Heart left ventricle (tissue), 16 donors: ENCODE results near the gene B3GALNT1. TPM values are rescaled to one million over a fixed set of nuclear protein-coding genes. Genes with fewer than 3 reads are reported as not detected.

Source experiments
- ATAC-seq, 4 donors: fragments of 200-7000 bp; cut with Tn5 transposase; one replicate each; pipeline ENCODE4 v1.9.1; 2020 to 2022; ENCODE audit warnings: moderate library complexity in 4 of 4, mild to moderate bottlenecking in 3 of 4, moderate number of reproducible peaks in 1 of 4
- DNase-seq, 5 donors: peaks; one replicate each; pipeline ENCODE4 v3.0.0-alpha.2; 2020
- H3K27ac ChIP-seq, 12 donors: fragments of 200-600 bp; sonication (generic) in 4 of 12; one replicate each; pipeline versions ENCODE4 v1.5.0 to v1.8.0; 2016 to 2022; ENCODE audit warnings: mild to moderate bottlenecking in 2 of 12
- H3K27me3 ChIP-seq, 9 donors: fragments of 200-600 bp; sonication (generic) in 2 of 9; one replicate each; pipeline versions ENCODE4 v1.5.1 to v1.8.0; 2016 to 2022; ENCODE audit warnings: mild to moderate bottlenecking in 3 of 9
- H3K36me3 ChIP-seq, 9 donors: fragments of 200-600 bp; sonication (generic) in 2 of 9; one replicate each; pipeline versions ENCODE4 v1.5.0 to v1.8.0; 2018 to 2022; ENCODE audit warnings: mild to moderate bottlenecking in 2 of 9
- H3K4me1 ChIP-seq, 12 donors: fragments of 200-600 bp; sonication (generic) in 4 of 12; one replicate each; pipeline versions ENCODE4 v1.5.0 to v1.8.0; 2016 to 2022; ENCODE audit warnings: mild to moderate bottlenecking in 3 of 12
- H3K4me3 ChIP-seq, 12 donors: fragments of 200-600 bp; sonication (generic) in 4 of 12; one replicate each; pipeline versions ENCODE4 v1.5.0 to v1.8.0; 2017 to 2022; ENCODE audit warnings: mild to moderate bottlenecking in 9 of 12, moderate library complexity in 4 of 12
- H3K9me3 ChIP-seq, 12 donors: fragments of 200-600 bp; sonication (generic) in 4 of 12; one replicate each; pipeline versions ENCODE4 v1.5.0 to v1.8.0; 2016 to 2022; ENCODE audit warnings: mild to moderate bottlenecking in 1 of 12
- CTCF ChIP-seq, 12 donors: fragments of 200-600 bp; sonication (generic) in 4 of 12; IDR thresholded peaks; one replicate each; pipeline versions ENCODE4 v1.5.0 to v1.8.0; 2018 to 2022; ENCODE audit warnings: antibody characterized with exemption in 12 of 12, mild to moderate bottlenecking in 5 of 12
- POLR2A ChIP-seq, 2 donors: fragments of 450-650 bp; IDR thresholded peaks; one replicate each; pipeline ENCODE4 v1.6.1; 2017; ENCODE audit warnings: antibody characterized with exemption in 2 of 2, mild to moderate bottlenecking in 2 of 2, moderate library complexity in 2 of 2
- WGBS, 4 donors: extraction: QIAGEN DNeasy Blood & Tissue Kit in 2 of 4; methylation state at CpG; one replicate each; pipeline versions ENCODE4 v1.1.5 to v1.1.7; 2013 to 2018; 5-methylcytosine and 5-hydroxymethylcytosine counted together
- intact Hi-C, 10 donors: fragments of 100-400 bp; cut with DNase I; formaldehyde crosslinking; loops; one replicate each; pipeline versions ENCODE4 v1.11.1 to v1.14.2; 2022
- polyA plus RNA-seq, 2 donors: library from polyadenylated mRNA; stranded (reverse); fragments of 200-250 nt; gene quantifications; one replicate each; pipeline ENCODE4 v1.2.3, GENCODE V29; 2013
- total RNA-seq, 9 donors: library from RNA; depleted of rRNA in 2 of 9; stranded (reverse); fragments of >200 nt in 2 of 9; fragmentation: NEBNext Ultra II Directional in 3 of 9; extraction: Animal tissue kit (Norgen Biotek cat#: 25700) in 3 of 9; gene quantifications; one replicate each; pipeline versions ENCODE4 v1.1.0 to v1.2.4, GENCODE V29; 2016 to 2023
- donor health status: ischemic (EF 13 %, LVEDD 7.1; RV severe dilation, severe dysfunction).
- donor health status: healthy with polysubstance abuse.
- donor health status: DM: no; HTN: yes; CAD: no.
- donor health status: DM: no; HTN: no; CAD: no.
- donor health status: ischemic (EF 25% LVEDD 6.9; RV normal size, moderate dysfunction).
- donor health status: ischemic (EF 25% LVEDD 5.7; RV mildly dilated, moderate dysfunction).
- donor health status: healthy.
- donor health status: DM: yes; HTN: yes; CAD: no.
- donor health status: ischemic (EF 35%, LVEDD 5.7; RV mildly dilated, moderate dysfunction).
- donor health status: nonischemic (EF 11% LVEDD 7.7; RV severe dilation, severe dysfunction).
- donor health status: DM: yes; HTN: yes; CAD: no.
- donor health status: PGD.
- donor health status: ischemic (EF 29% LVEDD 5.4; RV normal size, mild dysfunction).
- donor health status: nonischemic (EF 23%, LVEDD 6.1; RV moderate dilation, normal function).

Gene B3GALNT1
- total and polyA plus RNA-seq, 11 donors, result 15.2 to 94.6 (median 63.3) TPM

- Histone ChIP-seq H3K4me1 (peaks cover 0 to 33% (median 10%) of the 10 kb centered on the region in 12 donors), H3K27me3 (no peaks in the 10 kb centered on the region), H3K9me3 (no peaks in the 10 kb centered on the region), H3K4me3 (no peak overlapping the region), H3K27ac (peak overlapping the region in 3 of 12 donors; percentile 14 to 74 (median 14)), H3K36me3 (peaks cover 0 to 9% (median 0%) of the 10 kb centered on the region in 9 donors)
- peak in 3 of 4 donors; percentile 35 to 72 (median 59) for ATAC-seq
- WGBS, 4 donors, result 65 to 75% (median 73%) methylated on average over 5 of the region's 5 CpGs
- no peak for TF ChIP-seq POLR2A (IDR thresholded peaks at IDR 0.05)
- no peak for DNase-seq
- intact Hi-C loops, result loop anchor here in 1 of 10 donors (10.0 kb wide), 1 partner anchor 345 kb away; no protein-coding TSS in a partner anchor
These were observed 35.5 kb downstream of the B3GALNT1 start for GRCh38 chr3:161069511-161070251.

- Histone ChIP-seq H3K4me3 (no peak overlapping the region), H3K9me3 (no peaks in the 10 kb centered on the region), H3K36me3 (peaks cover 0 to 9% (median 0%) of the 10 kb centered on the region in 9 donors), H3K4me1 (peaks cover 0 to 33% (median 10%) of the 10 kb centered on the region in 12 donors), H3K27ac (no peak overlapping the region), H3K27me3 (no peaks in the 10 kb centered on the region)
- intact Hi-C loops, result no loop called here
- 44 to 49% (median 48%) methylated on average over 1 of the region's 1 CpG for WGBS, 4 donors
- DNase-seq, result no peak
- TF ChIP-seq POLR2A (IDR thresholded peaks at IDR 0.05) (no peak), CTCF (IDR thresholded peaks at IDR 0.05) (no peak)
- ATAC-seq, result peak; percentile 16 to 45 (median 26)
These were observed 37.8 kb downstream of the B3GALNT1 start for GRCh38 chr3:161067335-161067734.

- no peaks in the 10 kb centered on the region for H3K27me3 ChIP-seq
- H3K4me3 ChIP-seq, result no peak overlapping the region
- WGBS, 4 donors, result 90 to 94% (median 92%) methylated on average over 3 of the region's 3 CpGs
- ATAC-seq, result no peak
- no peaks in the 10 kb centered on the region for H3K9me3 ChIP-seq
- H3K36me3 ChIP-seq, result peaks cover 0 to 9% (median 0%) of the 10 kb centered on the region in 9 donors
- H3K27ac ChIP-seq, result no peak overlapping the region
- H3K4me1 ChIP-seq, result peaks cover 0 to 32% (median 10%) of the 10 kb centered on the region in 12 donors
- no peak for TF ChIP-seq POLR2A (IDR thresholded peaks at IDR 0.05)
- no peak for TF ChIP-seq CTCF (IDR thresholded peaks at IDR 0.05)
- DNase-seq, result no peak
- intact Hi-C loops, result no loop called here
These were observed 38.2 kb downstream of the B3GALNT1 start for GRCh38 chr3:161066930-161067329.

- intact Hi-C loops, result no loop called here
- H3K4me1 ChIP-seq, result peaks cover 0 to 13% (median 4%) of the 10 kb centered on the region in 12 donors
- WGBS, 4 donors, result 83 to 90% (median 86%) methylated on average over 5 of the region's 5 CpGs
- no peak overlapping the region for H3K4me3 ChIP-seq
- no peak for ATAC-seq
- DNase-seq, result no peak
- peaks cover 0 to 9% (median 0%) of the 10 kb centered on the region in 9 donors for H3K36me3 ChIP-seq
- no peak overlapping the region for H3K27ac ChIP-seq
- no peaks in the 10 kb centered on the region for H3K9me3 ChIP-seq
- TF ChIP-seq CTCF (IDR thresholded peaks at IDR 0.05) (no peak), POLR2A (IDR thresholded peaks at IDR 0.05) (no peak)
- no peaks in the 10 kb centered on the region for H3K27me3 ChIP-seq
These were observed 40.7 kb downstream of the B3GALNT1 start for GRCh38 chr3:161064413-161064812.
